Prostate gland (tissue), 2 donors: ENCODE data around the gene SLC9A7. TPM values are rescaled to one million over a fixed set of nuclear protein-coding genes. Genes with fewer than 3 reads are reported as not detected.

Experiments used
- DNase-seq: peaks from one replicate; pipeline ENCODE4 v3.0.0-alpha.2; 2019; ENCODE audit warnings: low spot score
- H3K27ac ChIP-seq, 2 donors: fragments of 200-600 bp; sonication (generic); 2 replicates each; pipeline ENCODE4 v1.5.1; 2017 to 2019
- H3K27me3 ChIP-seq: fragments of 200-600 bp; sonication (generic); replicated peaks from 2 replicates; pipeline ENCODE4 v1.5.1; 2019; ENCODE audit not compliant: insufficient read depth
- H3K36me3 ChIP-seq, 2 donors: fragments of 200-600 bp; sonication (generic); 1 replicate in 1 of 2; 2 replicates in 1 of 2; pipeline versions ENCODE4 v1.5.1 to v1.8.1; 2017 to 2019
- H3K4me1 ChIP-seq: fragments of 200-600 bp; sonication (generic); replicated peaks from 2 replicates; pipeline ENCODE4 v1.5.1; 2019
- H3K4me3 ChIP-seq, 2 donors: fragments of 200-600 bp; sonication (generic); 2 replicates each; pipeline ENCODE4 v1.5.1; 2017 to 2019
- H3K9me3 ChIP-seq: fragments of 200-600 bp; sonication (generic); 2 replicates; pipeline ENCODE4 v1.5.1; 2017
- POLR2A ChIP-seq: fragments of 450-650 bp; IDR thresholded peaks from one replicate; pipeline ENCODE4 v1.6.1; 2016; ENCODE audit warnings: antibody characterized with exemption, mild to moderate bottlenecking
- POLR2AphosphoS5 ChIP-seq: sonication (generic); formaldehyde crosslinking; IDR thresholded peaks from one replicate; pipeline ENCODE4 v1.6.1; 2017; ENCODE audit warnings: antibody characterized with exemption
- WGBS: methylation state at CpG from one replicate; pipeline ENCODE4 v1.1.5; 2018; 5-methylcytosine and 5-hydroxymethylcytosine counted together
- intact Hi-C: fragments of 100-400 bp; cut with DNase I; formaldehyde crosslinking; loops from one replicate; pipeline ENCODE4 v1.14.2; 2022
- total RNA-seq, 2 donors: library from RNA; depleted of rRNA; stranded (reverse); fragments of >200 nt; gene quantifications; one replicate each; pipeline ENCODE4 v1.1.0, GENCODE V29; 2016
- TF ChIP-seq, protein P1 (sequence below), 4 experiments: fragments of 200-600 bp in 2 of 4; fragments of 450-650 bp in 2 of 4; sonication (generic) in 2 of 4; IDR thresholded peaks; 1 replicate in 3 of 4; 2 replicates in 1 of 4; pipeline ENCODE4 v1.5.1; 2016 to 2019; ENCODE audit warnings: antibody characterized with exemption in 4 of 4, mild to moderate bottlenecking in 2 of 4, moderate library complexity in 2 of 4

Gene SLC9A7
- total RNA-seq, 2 donors from 2014 or later = 16.5 to 36.5 TPM

DNA sequence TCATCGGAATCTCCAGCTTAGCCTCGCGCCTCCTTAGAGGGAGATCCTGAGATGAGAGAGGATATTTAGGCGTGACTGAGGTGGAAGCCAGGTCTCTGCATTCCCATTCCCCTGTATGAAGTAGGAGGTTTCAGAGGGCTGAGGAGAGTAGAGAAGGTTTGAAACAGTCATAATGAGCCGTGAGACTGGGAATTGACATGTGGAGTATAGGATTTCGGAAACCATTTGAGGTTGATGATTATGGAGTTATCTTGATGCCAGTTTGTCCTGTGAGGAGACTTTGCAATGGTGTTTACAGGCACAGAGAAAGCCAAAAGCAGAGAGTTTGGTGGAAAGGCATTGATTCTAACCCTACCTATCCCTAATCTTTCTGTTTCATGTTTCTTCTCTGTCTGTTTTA, 183.3 kb downstream of the SLC9A7 start:
- H3K9me3 ChIP-seq = no peaks in the 10 kb centered on the region
- H3K36me3 ChIP-seq = no peaks in the 10 kb centered on the region
- H3K4me3 ChIP-seq = peak overlapping the region; percentile 35 to 43
- H3K27ac ChIP-seq = no peak overlapping the region
- TF ChIP-seq POLR2A (no peak), POLR2AphosphoS5 (no peak)
- TF ChIP-seq, protein P1, sequence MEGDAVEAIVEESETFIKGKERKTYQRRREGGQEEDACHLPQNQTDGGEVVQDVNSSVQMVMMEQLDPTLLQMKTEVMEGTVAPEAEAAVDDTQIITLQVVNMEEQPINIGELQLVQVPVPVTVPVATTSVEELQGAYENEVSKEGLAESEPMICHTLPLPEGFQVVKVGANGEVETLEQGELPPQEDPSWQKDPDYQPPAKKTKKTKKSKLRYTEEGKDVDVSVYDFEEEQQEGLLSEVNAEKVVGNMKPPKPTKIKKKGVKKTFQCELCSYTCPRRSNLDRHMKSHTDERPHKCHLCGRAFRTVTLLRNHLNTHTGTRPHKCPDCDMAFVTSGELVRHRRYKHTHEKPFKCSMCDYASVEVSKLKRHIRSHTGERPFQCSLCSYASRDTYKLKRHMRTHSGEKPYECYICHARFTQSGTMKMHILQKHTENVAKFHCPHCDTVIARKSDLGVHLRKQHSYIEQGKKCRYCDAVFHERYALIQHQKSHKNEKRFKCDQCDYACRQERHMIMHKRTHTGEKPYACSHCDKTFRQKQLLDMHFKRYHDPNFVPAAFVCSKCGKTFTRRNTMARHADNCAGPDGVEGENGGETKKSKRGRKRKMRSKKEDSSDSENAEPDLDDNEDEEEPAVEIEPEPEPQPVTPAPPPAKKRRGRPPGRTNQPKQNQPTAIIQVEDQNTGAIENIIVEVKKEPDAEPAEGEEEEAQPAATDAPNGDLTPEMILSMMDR (IDR thresholded peaks at IDR 0.05) = no peak
- intact Hi-C loops = no loop called here
- no peaks in the 10 kb centered on the region for H3K4me1 ChIP-seq
- H3K27me3 ChIP-seq = no peaks in the 10 kb centered on the region
- DNase-seq = no peak
- WGBS = 55% methylated on average over 5 of the region's 6 CpGs

DNA sequence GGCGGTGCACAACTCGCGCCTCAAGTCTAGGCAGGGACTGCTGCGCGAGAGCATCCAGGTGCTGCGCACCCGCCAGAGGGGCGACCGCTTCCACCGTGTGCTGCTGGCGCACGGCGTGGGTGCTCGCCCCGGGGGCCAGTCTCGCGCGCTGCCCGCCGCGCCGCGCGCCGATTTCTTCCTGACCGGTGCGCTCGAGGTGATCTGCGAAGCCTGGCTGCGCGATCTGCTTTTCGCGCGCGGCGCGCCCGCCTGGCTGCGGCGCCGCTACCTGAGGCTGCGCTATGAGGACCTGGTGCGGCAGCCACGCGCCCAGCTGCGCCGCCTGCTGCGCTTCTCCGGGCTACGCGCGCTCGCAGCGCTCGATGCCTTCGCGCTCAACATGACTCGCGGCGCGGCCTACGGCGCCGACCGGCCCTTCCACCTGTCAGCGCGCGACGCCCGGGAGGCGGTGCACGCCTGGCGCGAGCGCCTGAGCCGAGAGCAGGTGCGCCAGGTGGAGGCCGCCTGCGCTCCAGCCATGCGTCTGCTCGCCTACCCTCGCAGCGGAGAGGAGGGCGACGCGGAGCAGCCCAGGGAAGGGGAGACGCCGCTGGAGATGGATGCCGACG, 184.0 kb downstream of the SLC9A7 start:
- no peaks in the 10 kb centered on the region for H3K36me3 ChIP-seq
- intact Hi-C loops = no loop called here
- WGBS = under 1% methylated on average over 30 of the region's 90 CpGs
- no peak for DNase-seq
- H3K9me3 ChIP-seq = no peaks in the 10 kb centered on the region
- H3K27ac ChIP-seq = no peak overlapping the region
- H3K4me3 ChIP-seq = peak overlapping the region; percentile 35 to 43
- TF ChIP-seq, protein P1 (IDR thresholded peaks at IDR 0.05) = no peak
- TF ChIP-seq POLR2AphosphoS5 (no peak), POLR2A (no peak)
- no peaks in the 10 kb centered on the region for H3K27me3 ChIP-seq
- H3K4me1 ChIP-seq = no peaks in the 10 kb centered on the region

DNA sequence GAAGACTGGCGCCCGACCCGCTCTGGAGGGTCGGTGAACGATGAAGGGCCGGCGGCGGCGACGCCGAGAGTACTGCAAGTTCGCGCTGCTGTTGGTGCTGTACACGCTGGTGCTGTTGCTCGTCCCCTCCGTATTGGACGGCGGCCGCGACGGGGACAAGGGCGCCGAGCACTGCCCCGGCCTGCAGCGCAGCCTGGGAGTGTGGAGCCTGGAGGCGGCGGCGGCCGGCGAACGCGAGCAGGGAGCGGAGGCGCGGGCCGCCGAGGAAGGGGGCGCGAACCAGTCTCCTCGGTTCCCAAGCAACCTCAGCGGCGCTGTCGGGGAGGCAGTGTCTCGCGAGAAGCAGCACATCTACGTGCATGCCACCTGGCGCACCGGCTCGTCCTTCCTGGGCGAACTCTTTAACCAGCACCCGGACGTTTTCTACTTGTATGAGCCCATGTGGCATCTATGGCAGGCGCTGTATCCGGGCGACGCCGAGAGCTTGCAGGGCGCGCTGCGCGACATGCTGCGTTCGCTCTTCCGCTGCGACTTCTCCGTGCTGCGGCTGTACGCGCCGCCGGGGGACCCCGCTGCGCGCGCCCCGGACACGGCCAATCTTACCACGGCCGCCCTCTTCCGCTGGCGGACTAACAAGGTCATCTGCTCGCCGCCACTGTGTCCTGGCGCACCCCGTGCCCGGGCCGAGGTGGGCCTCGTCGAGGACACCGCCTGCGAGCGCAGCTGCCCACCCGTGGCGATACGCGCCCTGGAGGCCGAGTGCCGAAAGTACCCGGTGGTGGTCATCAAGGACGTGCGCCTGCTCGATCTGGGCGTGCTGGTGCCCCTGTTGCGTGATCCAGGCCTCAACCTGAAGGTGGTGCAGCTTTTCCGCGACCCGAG, 184.8 kb downstream of the SLC9A7 start:
- peak; percentile 27 for DNase-seq
- Histone ChIP-seq H3K4me1 (no peaks in the 10 kb centered on the region), H3K36me3 (no peaks in the 10 kb centered on the region), H3K9me3 (no peaks in the 10 kb centered on the region), H3K27ac (peak overlapping the region in 1 of 2 donors; percentile 46), H3K27me3 (no peaks in the 10 kb centered on the region), H3K4me3 (peak overlapping the region; percentile 35 to 43)
- TF ChIP-seq, protein P1 (IDR thresholded peaks at IDR 0.05) = no peak
- TF ChIP-seq POLR2AphosphoS5 = no peak
- TF ChIP-seq POLR2A = no peak
- under 1% methylated on average over 41 of the region's 107 CpGs for WGBS
- intact Hi-C loops = no loop called here

DNA sequence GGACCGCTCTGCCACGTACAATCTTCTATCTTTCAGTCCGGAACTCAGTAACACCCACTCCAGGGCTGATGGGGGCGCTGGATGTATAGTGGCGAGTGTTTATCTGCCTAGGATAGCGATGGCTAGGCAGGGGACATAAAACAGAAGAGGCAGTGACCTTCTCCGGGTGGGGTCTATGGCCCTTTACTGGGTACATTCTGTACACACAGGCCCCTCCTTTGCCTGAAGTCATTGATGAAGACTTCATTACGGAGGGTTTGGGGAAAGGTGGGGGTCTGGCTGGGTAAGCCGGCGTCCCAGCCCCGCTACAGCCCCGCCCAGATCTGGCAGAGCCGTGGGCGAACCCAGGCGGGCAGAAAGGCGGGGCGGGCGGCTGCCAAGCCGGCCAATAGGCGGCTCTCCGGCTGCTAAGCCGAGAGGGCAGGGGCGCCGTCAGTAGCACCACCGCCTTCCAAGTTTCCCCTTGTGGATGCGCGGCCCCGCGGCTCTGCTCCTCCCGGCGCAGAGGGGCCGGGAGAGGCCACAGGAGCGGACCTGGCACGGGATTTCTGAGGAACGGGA, 185.5 kb downstream of the SLC9A7 start, which contains the start of gene CHST7:
CHST7 (plus strand) TSS at position 435 of the 561 bp plus-strand sequence. CDS start 167 bp downstream, outside the sequence.
- Histone ChIP-seq H3K36me3 (no peaks in the 10 kb centered on the region), H3K4me1 (no peaks in the 10 kb centered on the region), H3K27me3 (no peaks in the 10 kb centered on the region), H3K4me3 (peak within 1 kb of the TSS; percentile 35 to 43), H3K27ac (peak within 1 kb of the TSS in 1 of 2 donors; percentile 46), H3K9me3 (no peaks in the 10 kb centered on the region)
- intact Hi-C loops = no loop called here
- TF ChIP-seq POLR2A (no peak), POLR2AphosphoS5 (peak; percentile 11)
- TF ChIP-seq, protein P1 (IDR thresholded peaks at IDR 0.05) = no peak
- 17% methylated on average over 6 of the region's 35 CpGs for WGBS
- DNase-seq = peak; percentile 24
